Mammary epithelial cell (primary cell): ENCODE data around the gene MT1E.

Source experiments
- CTCF ChIP-seq, 2 donors: IDR thresholded peaks in 1 of 2; conservative IDR thresholded peaks in 1 of 2; 2 replicates each; pipeline ENCODE4 v1.5.1; 2011 to 2012; ENCODE audit warnings: inconsistent platforms in 2 of 2, low read length in 2 of 2, mild to moderate bottlenecking in 2 of 2, control low read depth in 1 of 2, low read depth in 1 of 2; ENCODE audit not compliant: insufficient read depth in 1 of 2; ENCODE audit errors: extremely low read depth in 1 of 2
- EZH2 ChIP-seq: IDR thresholded peaks from 2 replicates; pipeline ENCODE4 v1.6.1; 2012; ENCODE audit warnings: low read length, inconsistent platforms, borderline replicate concordance

GRCh38 chr16:56647641-56648431, 22.3 kb downstream of the MT1E start:
- TF ChIP-seq CTCF (conservative IDR thresholded peaks at IDR 0.05 in 1 of 2, IDR thresholded peaks at IDR 0.05 in 1 of 2; ENCODE audit: extremely low read depth in 1 of 2, insufficient read depth in 1 of 2, low read depth in 1 of 2, low read length in 2 of 2) (no peak), EZH2 (no peak)
